Calu3 (cell line): ENCODE data around the gene SGO2. TPM values are rescaled to one million over a fixed set of nuclear protein-coding genes. Genes with fewer than 3 reads are reported as not detected.
A peak's percentile ranks its signal among the peaks of the same experiment; 100 is the strongest.

Experiments used
- BruUV-seq: library from RNA; stranded (reverse); fragments of 400-500 nt; replicated peaks from 2 replicates; lab custom pipeline; 2021; lab: Mats Ljungman, UMichigan
- CTCF ChIA-PET: fragments of 300-600 bp; sonication (Branson Sonifier 250); formaldehyde crosslinking; loops from one replicate; lab custom pipeline; 2022; ENCODE audit warnings: antibody characterized with exemption; lab: Charles Lee
- DNase-seq: peaks from one replicate; pipeline ENCODE4 v3.0.0; 2022
- H3K27ac Mint-ChIP-seq: one replicate; pipeline ENCODE4 v1.8.0; 2022; ENCODE audit warnings: mixed read lengths; ENCODE audit not compliant: unreplicated experiment
- H3K27me3 Mint-ChIP-seq: one replicate; pipeline ENCODE4 v1.8.0; 2022; ENCODE audit warnings: mixed read lengths; ENCODE audit not compliant: unreplicated experiment
- H3K36me3 Mint-ChIP-seq: one replicate; pipeline ENCODE4 v1.8.0; 2022; ENCODE audit warnings: mild to moderate bottlenecking, moderate library complexity, mixed read lengths; ENCODE audit not compliant: insufficient read depth, unreplicated experiment
- H3K4me1 Mint-ChIP-seq: one replicate; pipeline ENCODE4 v1.8.0; 2022; ENCODE audit warnings: mild to moderate bottlenecking, low read depth, mixed read lengths; ENCODE audit not compliant: unreplicated experiment
- H3K4me3 Mint-ChIP-seq: one replicate; pipeline ENCODE4 v1.8.0; 2022; ENCODE audit warnings: mild to moderate bottlenecking, low read depth, moderate library complexity, mixed read lengths; ENCODE audit not compliant: unreplicated experiment
- H3K9me3 Mint-ChIP-seq: one replicate; pipeline ENCODE4 v1.8.0; 2022; ENCODE audit warnings: low read depth, mixed read lengths; ENCODE audit not compliant: unreplicated experiment
- CTCF ChIP-seq: fragments of 200-600 bp; IDR thresholded peaks from one replicate; pipeline ENCODE4 v1.8.0; 2022; ENCODE audit warnings: antibody characterized with exemption; ENCODE audit not compliant: unreplicated experiment
- intact Hi-C: fragments of 100-400 bp; cut with micrococcal nuclease; formaldehyde crosslinking; loops from one replicate; pipeline ENCODE4 v1.10.0; 2022; ENCODE audit not compliant: unreplicated experiment
- total RNA-seq: library from RNA; stranded (reverse); gene quantifications from 2 replicates; pipeline ENCODE4 v1.2.3, GENCODE V29; 2022

SGO2 gene
- total RNA-seq, 1 experiment from 2014 or later, result 22.9 TPM

- BruUV-seq, result no TSS peak
- H3K9me3 Mint-ChIP-seq, result no peaks in the 10 kb centered on the region
- intact Hi-C loops, result no loop called here
- DNase-seq, result no peak
- no peaks in the 10 kb centered on the region for H3K4me1 Mint-ChIP-seq
- CTCF ChIA-PET, result no interaction called here
- TF ChIP-seq CTCF, result no peak
- no peak overlapping the region for H3K27ac Mint-ChIP-seq
- no peaks in the 10 kb centered on the region for H3K36me3 Mint-ChIP-seq
- no peaks in the 10 kb centered on the region for H3K27me3 Mint-ChIP-seq
- H3K4me3 Mint-ChIP-seq, result no peak overlapping the region
These were observed 10.9 kb upstream of the SGO2 start for GRCh38 chr2:200515155-200515554.

- Mint-ChIP-seq H3K27ac (no peak overlapping the region), H3K9me3 (no peaks in the 10 kb centered on the region), H3K4me3 (no peak overlapping the region), H3K36me3 (peaks cover 15% of the 10 kb centered on the region), H3K4me1 (peaks cover 10% of the 10 kb centered on the region), H3K27me3 (no peaks in the 10 kb centered on the region)
- BruUV-seq, result no TSS peak
- DNase-seq, result no peak
- CTCF ChIA-PET, result interaction anchor here (0.6 kb wide), 1 partner anchor 13 kb away, joined by 3 read pairs; the partner anchor contains the start of gene KCTD18
- TF ChIP-seq CTCF, result no peak
- intact Hi-C loops, result no loop called here
These were observed 2.8 kb upstream of the SGO2 start for GRCh38 chr2:200523158-200523557.

- BruUV-seq, result no TSS peak
- Mint-ChIP-seq H3K4me1 (peaks cover 15% of the 10 kb centered on the region), H3K27ac (no peak overlapping the region), H3K36me3 (peaks cover 15% of the 10 kb centered on the region), H3K4me3 (no peak overlapping the region), H3K9me3 (no peaks in the 10 kb centered on the region), H3K27me3 (no peaks in the 10 kb centered on the region)
- TF ChIP-seq CTCF, result no peak
- CTCF ChIA-PET, result interaction anchor here (0.6 kb wide), 1 partner anchor 14 kb away, joined by 3 read pairs; the partner anchor contains the start of gene KCTD18
- intact Hi-C loops, result no loop called here
- DNase-seq, result no peak
These were observed 2.4 kb upstream of the SGO2 start for GRCh38 chr2:200523604-200524003.

- CTCF ChIA-PET, result no interaction called here
- BruUV-seq, result no TSS peak
- no peak for TF ChIP-seq CTCF
- Mint-ChIP-seq H3K4me1 (peaks cover 21% of the 10 kb centered on the region), H3K36me3 (peaks cover 15% of the 10 kb centered on the region), H3K4me3 (peak overlapping the region; percentile 33), H3K27ac (no peak overlapping the region), H3K27me3 (no peaks in the 10 kb centered on the region), H3K9me3 (no peaks in the 10 kb centered on the region)
- DNase-seq, result no peak
- intact Hi-C loops, result no loop called here
These were observed 941 bp upstream of the SGO2 start for GRCh38 chr2:200525066-200525465.
